ENCODE results near the gene CTCF. TPM values are rescaled to one million over a fixed set of nuclear protein-coding genes. Genes with fewer than 3 reads are reported as not detected.

Gene CTCF
- polyA plus RNA-seq, 1 experiment, result 24.4 TPM

- Histone ChIP-seq H3K4me3 (ENCODE audit: low read depth, low read length) (no peak overlapping the region), H3K27me3 (ENCODE audit: control insufficient read depth, insufficient read depth, low read length) (peaks cover 60% of the 10 kb centered on the region), H3K9me3 (ENCODE audit: control insufficient read depth, insufficient read depth, low read length) (no peaks in the 10 kb centered on the region; the same call in 1 of the 2 replicates), H3K27ac (ENCODE audit: low read depth, low read length) (no peak overlapping the region)
- DNase-seq (ENCODE audit: low read depth, low spot score), result no peak
- ChIA-PET POLR2A (interaction anchor here (3.4 kb wide), 1 partner anchor 10 kb away, joined by 12 read pairs; the partner anchor contains the start of gene ACD), CTCF (interaction anchor here (1.0 to 10.2 kb wide), 3 partner anchors 10 to 129 kb away, joined by 3 to 75 read pairs (median 4); partner anchors contain the start of gene ACD)
- no peak for TF ChIP-seq CTCF (IDR thresholded peaks at IDR 0.05; ENCODE audit: low read depth, low read length)
Measured at GRCh38 chr16:67650023-67650422, 87.7 kb downstream of the CTCF start.

- CTCF ChIA-PET, result interaction anchor here (1.1 to 10.2 kb wide), 2 partner anchors 104 to 130 kb away, joined by 3 to 75 read pairs; no protein-coding TSS in a partner anchor
- no peak overlapping the region for H3K4me3 ChIP-seq (ENCODE audit: low read depth, low read length)
- TF ChIP-seq CTCF (IDR thresholded peaks at IDR 0.05; ENCODE audit: low read depth, low read length), result no peak
- H3K27ac ChIP-seq (ENCODE audit: low read depth, low read length), result no peak overlapping the region
- no peak for DNase-seq (ENCODE audit: low read depth, low spot score)
- H3K9me3 ChIP-seq (ENCODE audit: control insufficient read depth, insufficient read depth, low read length), result no peaks in the 10 kb centered on the region; the same call in 1 of the 2 replicates
- POLR2A ChIA-PET, result interaction anchor here (3.4 kb wide), 1 partner anchor 9 kb away, joined by 12 read pairs; the partner anchor contains the start of gene ACD
- H3K27me3 ChIP-seq (ENCODE audit: control insufficient read depth, insufficient read depth, low read length), result peaks cover 50% of the 10 kb centered on the region
Measured at GRCh38 chr16:67651039-67651438, 88.7 kb downstream of the CTCF start.

GRCh38 chr16:67651847-67652246 is 89.5 kb downstream of the CTCF start:
- Histone ChIP-seq H3K27ac (ENCODE audit: low read depth, low read length) (no peak overlapping the region), H3K27me3 (ENCODE audit: control insufficient read depth, insufficient read depth, low read length) (peaks cover 44% of the 10 kb centered on the region), H3K4me3 (ENCODE audit: low read depth, low read length) (no peak overlapping the region), H3K9me3 (ENCODE audit: control insufficient read depth, insufficient read depth, low read length) (no peaks in the 10 kb centered on the region; the same call in 1 of the 2 replicates)
- no peak for DNase-seq (ENCODE audit: low read depth, low spot score)
- POLR2A ChIA-PET, result interaction anchor here (0.8 to 3.4 kb wide), 2 partner anchors 8 to 89 kb away, joined by 4 to 12 read pairs; partner anchors contain the start of gene ACD
- no peak for TF ChIP-seq CTCF (IDR thresholded peaks at IDR 0.05; ENCODE audit: low read depth, low read length)
- CTCF ChIA-PET, result interaction anchor here (1.2 kb wide), 1 partner anchor 105 kb away, joined by 4 read pairs; no protein-coding TSS in a partner anchor

- H3K27me3 ChIP-seq (ENCODE audit: control insufficient read depth, insufficient read depth, low read length), result peaks cover 38% of the 10 kb centered on the region
- H3K9me3 ChIP-seq (ENCODE audit: control insufficient read depth, insufficient read depth, low read length), result no peaks in the 10 kb centered on the region; the same call in 1 of the 2 replicates
- POLR2A ChIA-PET, result interaction anchor here (0.8 kb wide), 1 partner anchor 89 kb away, joined by 4 read pairs; no protein-coding TSS in a partner anchor
- CTCF ChIA-PET, result interaction anchor here (1.2 kb wide), 1 partner anchor 105 kb away, joined by 4 read pairs; no protein-coding TSS in a partner anchor
- no peak for TF ChIP-seq CTCF (IDR thresholded peaks at IDR 0.05; ENCODE audit: low read depth, low read length)
- DNase-seq (ENCODE audit: low read depth, low spot score), result no peak
- no peak overlapping the region for H3K27ac ChIP-seq (ENCODE audit: low read depth, low read length)
- peak overlapping the region; percentile 50 for H3K4me3 ChIP-seq (ENCODE audit: low read depth, low read length)
Measured at GRCh38 chr16:67652578-67653127, 90.3 kb downstream of the CTCF start.
